PFSK-1 (cell line): Measurements from ENCODE around the gene ZNF619.

Experiments used
- FOXP2 ChIP-seq: optimal IDR thresholded peaks from 2 replicates; pipeline ENCODE3; 2011; ENCODE audit warnings: borderline replicate concordance, control low read depth, inconsistent platforms; ENCODE audit not compliant: insufficient read depth; ENCODE audit errors: extremely low read length, extremely low read depth
- POLR2AphosphoS5 ChIP-seq: IDR thresholded peaks from 2 replicates; pipeline ENCODE4 v1.6.1; 2012; ENCODE audit warnings: low read depth, mild to moderate bottlenecking, control low read depth, low read length, moderate library complexity
- SIN3A ChIP-seq: IDR thresholded peaks from 2 replicates; pipeline ENCODE4 v1.6.1; 2012; ENCODE audit warnings: mild to moderate bottlenecking, low read length, moderate library complexity, borderline replicate concordance; ENCODE audit not compliant: insufficient read depth
- TAF1 ChIP-seq: IDR thresholded peaks from 2 replicates; pipeline ENCODE4 v1.6.1; 2012; ENCODE audit warnings: low read length, control low read depth, borderline replicate concordance; ENCODE audit not compliant: insufficient read depth
- TF ChIP-seq, protein P1 (sequence below), 2 experiments: IDR thresholded peaks; 2 replicates each; pipeline versions ENCODE4 v1.6.1 to v1.8.0; 2011 to 2012; ENCODE audit warnings: low read depth in 2 of 2, low read length in 2 of 2, control low read depth in 1 of 2, inconsistent platforms in 1 of 2, mild to moderate bottlenecking in 1 of 2, moderate library complexity in 1 of 2; ENCODE audit not compliant: insufficient read depth in 1 of 2

Gene ZNF619

DNA sequence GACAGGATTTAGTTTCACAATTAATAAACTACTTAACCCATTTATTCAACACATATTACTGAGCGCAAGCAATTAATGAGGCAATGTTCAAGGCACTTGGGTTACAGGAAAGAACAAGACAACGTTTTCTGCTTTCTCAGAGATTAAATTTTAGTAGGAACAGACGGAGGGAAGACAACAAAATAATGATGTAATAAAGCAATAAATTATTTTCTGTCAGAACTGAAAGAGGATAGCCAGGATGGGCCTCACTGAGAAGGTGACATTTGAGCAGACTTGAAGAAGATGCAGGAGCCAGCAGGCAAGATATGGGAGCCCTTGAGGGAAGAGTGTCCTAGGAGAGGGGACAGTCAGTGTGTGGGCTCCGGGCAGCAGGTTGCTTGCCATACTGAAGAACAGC lies 31.0 kb upstream of the ZNF619 start:
- TF ChIP-seq FOXP2 = no peak
- no peak for TF ChIP-seq TAF1
- no peak for TF ChIP-seq SIN3A
- TF ChIP-seq, protein P1, sequence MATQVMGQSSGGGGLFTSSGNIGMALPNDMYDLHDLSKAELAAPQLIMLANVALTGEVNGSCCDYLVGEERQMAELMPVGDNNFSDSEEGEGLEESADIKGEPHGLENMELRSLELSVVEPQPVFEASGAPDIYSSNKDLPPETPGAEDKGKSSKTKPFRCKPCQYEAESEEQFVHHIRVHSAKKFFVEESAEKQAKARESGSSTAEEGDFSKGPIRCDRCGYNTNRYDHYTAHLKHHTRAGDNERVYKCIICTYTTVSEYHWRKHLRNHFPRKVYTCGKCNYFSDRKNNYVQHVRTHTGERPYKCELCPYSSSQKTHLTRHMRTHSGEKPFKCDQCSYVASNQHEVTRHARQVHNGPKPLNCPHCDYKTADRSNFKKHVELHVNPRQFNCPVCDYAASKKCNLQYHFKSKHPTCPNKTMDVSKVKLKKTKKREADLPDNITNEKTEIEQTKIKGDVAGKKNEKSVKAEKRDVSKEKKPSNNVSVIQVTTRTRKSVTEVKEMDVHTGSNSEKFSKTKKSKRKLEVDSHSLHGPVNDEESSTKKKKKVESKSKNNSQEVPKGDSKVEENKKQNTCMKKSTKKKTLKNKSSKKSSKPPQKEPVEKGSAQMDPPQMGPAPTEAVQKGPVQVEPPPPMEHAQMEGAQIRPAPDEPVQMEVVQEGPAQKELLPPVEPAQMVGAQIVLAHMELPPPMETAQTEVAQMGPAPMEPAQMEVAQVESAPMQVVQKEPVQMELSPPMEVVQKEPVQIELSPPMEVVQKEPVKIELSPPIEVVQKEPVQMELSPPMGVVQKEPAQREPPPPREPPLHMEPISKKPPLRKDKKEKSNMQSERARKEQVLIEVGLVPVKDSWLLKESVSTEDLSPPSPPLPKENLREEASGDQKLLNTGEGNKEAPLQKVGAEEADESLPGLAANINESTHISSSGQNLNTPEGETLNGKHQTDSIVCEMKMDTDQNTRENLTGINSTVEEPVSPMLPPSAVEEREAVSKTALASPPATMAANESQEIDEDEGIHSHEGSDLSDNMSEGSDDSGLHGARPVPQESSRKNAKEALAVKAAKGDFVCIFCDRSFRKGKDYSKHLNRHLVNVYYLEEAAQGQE (IDR thresholded peaks at IDR 0.05; ENCODE audit: insufficient read depth in 1 of 2, low read depth in 2 of 2, low read length in 2 of 2) = no peak
- no peak for TF ChIP-seq POLR2AphosphoS5

DNA sequence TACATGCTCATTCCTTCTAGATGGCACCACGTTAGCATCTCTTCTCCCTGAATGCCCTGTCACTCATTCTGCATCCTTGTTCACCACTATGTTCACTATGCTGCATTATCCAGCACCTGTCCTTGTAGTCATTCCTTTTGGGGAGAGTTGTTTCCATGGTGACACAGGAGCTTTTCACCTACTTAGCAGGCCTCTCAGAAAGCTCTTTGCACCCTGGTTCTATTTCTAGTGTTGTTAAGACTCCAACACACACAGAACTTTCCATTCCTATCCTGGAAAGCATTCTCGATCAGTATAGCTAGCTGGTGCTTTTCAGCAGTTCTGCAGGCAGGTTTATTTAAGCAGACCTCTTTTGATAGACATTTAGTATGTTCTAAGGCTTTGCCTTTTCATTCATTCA lies 26.5 kb upstream of the ZNF619 start:
- no peak for TF ChIP-seq TAF1
- TF ChIP-seq FOXP2 = no peak
- no peak for TF ChIP-seq POLR2AphosphoS5

DNA sequence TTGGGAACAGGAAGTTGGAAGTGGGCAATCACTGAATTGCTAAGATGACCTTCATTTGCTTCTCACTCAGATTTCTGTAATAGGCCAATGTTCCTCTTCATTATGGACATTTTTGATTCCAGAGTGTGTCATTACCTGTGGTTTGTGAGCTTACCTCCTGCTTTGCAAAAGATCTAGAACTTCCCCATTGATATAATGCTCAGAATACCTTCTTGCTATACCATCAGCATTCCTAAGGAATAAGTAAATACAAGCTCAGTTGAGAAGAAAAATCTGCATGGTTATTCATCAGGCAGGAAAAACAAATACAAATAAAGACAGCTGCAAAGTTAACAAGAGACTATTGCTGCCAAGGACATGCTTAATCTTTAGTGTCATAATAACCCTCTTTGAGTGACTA lies 25.4 kb upstream of the ZNF619 start:
- TF ChIP-seq TAF1 (no peak), SIN3A (no peak), POLR2AphosphoS5 (no peak), FOXP2 (no peak)
- TF ChIP-seq, protein P1 (IDR thresholded peaks at IDR 0.05; ENCODE audit: insufficient read depth in 1 of 2, low read depth in 2 of 2, low read length in 2 of 2) = no peak

DNA sequence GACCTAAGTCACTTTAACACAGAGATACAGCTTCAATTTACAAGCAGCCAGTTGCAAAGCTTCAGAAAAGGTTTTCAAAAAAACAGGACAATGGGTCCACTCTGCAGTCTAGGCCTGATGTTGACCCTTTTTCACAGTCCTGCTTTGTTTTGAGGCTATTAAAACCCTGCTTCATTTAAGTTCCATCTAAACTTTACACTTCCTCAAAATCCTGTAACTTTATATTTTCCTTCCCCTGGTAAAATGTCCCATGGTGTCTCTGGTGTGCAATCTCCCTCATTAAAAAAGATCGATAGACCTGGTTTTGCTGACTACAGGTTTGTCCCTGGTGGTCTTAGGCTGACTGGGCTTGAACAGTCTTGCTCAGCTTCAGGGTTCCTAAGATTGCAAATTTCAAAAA lies 24.9 kb upstream of the ZNF619 start:
- no peak for TF ChIP-seq POLR2AphosphoS5
- no peak for TF ChIP-seq TAF1

DNA sequence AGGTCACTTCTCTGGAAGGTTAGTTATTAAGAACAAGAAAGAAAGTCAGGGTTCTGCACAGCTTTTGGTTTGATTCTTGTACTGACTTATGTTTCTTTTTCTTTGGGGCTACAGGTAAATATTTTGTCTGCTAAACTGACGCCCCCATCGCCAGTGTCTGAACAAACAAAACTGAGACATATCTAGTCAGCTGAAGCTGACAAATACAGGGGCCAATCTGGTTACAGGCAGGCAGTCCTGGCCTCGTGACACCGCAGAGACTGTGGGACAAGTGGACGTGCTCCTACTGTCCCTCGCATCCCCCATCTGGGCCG lies 24.4 kb upstream of the ZNF619 start:
- TF ChIP-seq TAF1 (no peak), POLR2AphosphoS5 (no peak), SIN3A (no peak), FOXP2 (no peak)
- TF ChIP-seq, protein P1 (IDR thresholded peaks at IDR 0.05; ENCODE audit: insufficient read depth in 1 of 2, low read depth in 2 of 2, low read length in 2 of 2) = no peak

DNA sequence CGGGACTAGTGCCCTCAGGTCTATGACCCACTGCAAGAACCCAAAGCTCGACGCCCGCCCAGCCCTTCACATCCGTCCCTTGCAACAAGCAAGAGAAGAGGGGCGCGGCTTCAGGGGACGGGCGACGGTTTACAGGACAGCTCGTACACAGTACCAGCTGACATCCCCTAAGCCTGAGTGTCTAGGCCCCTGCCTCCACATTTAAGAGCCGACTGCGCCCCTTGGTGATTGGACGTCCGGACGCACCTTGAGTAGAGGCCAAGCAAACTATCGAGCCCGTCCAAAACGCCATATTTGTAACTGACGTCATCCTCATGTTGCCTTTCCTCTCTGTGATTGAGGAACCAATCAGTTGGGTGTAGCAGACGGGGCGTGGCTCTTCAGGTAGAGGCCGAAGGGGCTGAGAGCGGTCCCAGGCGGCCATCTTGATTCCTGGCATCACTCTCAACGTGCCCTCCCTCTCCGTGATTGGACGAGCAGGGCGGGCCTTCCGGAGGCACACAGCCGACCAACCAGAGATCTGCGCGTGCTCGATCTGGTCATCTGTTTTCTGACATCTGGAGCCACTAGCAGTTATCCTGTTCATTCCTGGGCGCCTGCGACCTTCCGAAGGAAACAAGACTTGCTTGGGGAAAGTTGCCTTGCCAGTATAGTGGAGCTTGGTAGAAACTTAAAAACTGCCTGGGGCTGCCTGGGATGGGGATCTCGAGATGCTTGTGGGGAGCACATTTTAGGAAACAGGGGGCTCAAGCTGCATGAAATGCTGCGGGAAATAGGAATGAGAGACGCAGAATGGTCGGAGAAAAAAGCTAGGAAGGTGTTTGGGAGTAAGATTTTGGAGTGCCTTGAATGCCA lies 23.8 kb upstream of the ZNF619 start:
- peak; percentile 80 for TF ChIP-seq POLR2AphosphoS5
- peak; percentile 59; the same call in 1 of the 2 replicates for TF ChIP-seq SIN3A
- TF ChIP-seq, protein P1 (IDR thresholded peaks at IDR 0.05; ENCODE audit: insufficient read depth in 1 of 2, low read depth in 2 of 2, low read length in 2 of 2) = no peak
- peak; percentile 78 for TF ChIP-seq TAF1
- peak; percentile 57 for TF ChIP-seq FOXP2
